OCI-LY3 (cell line): ENCODE data around the gene ANXA3.

ENCODE experiments used
- H2AFZ ChIP-seq: fragments of 200-600, 300-600 bp; shearing (Covaris generic); 2 replicates; pipeline ENCODE4 v1.6.0; 2014; ENCODE audit warnings: antibody characterized with exemption, low read depth, low read length
- H3K27ac ChIP-seq: fragments of 200-600, 300-600 bp; sonication (generic); 2 replicates; pipeline ENCODE4 v1.5.1; 2014; ENCODE audit warnings: mild to moderate bottlenecking, low read length, moderate library complexity, mixed read lengths
- H3K27me3 ChIP-seq: fragments of 200-600, 300-600 bp; sonication (generic); 2 replicates; pipeline ENCODE4 v1.6.1; 2014; ENCODE audit warnings: low read depth, low read length, mixed read lengths
- H3K36me3 ChIP-seq: fragments of 200-600, 300-600 bp; sonication (generic); replicated peaks from 2 replicates; pipeline ENCODE3; 2014; ENCODE audit warnings: low read depth, low read length, mixed read lengths
- H3K4me1 ChIP-seq: fragments of 300-600, 200-600 bp; sonication (generic); 2 replicates; pipeline ENCODE4 v1.6.1; 2014; ENCODE audit warnings: low read length, mixed read lengths
- H3K4me2 ChIP-seq: fragments of 200-600, 300-600 bp; sonication (generic); 2 replicates; pipeline ENCODE4 v1.6.1; 2014; ENCODE audit warnings: low read length, mixed read lengths
- H3K4me3 ChIP-seq: fragments of 300-600, 200-600 bp; sonication (generic); 2 replicates; pipeline ENCODE4 v1.5.1; 2014; ENCODE audit warnings: antibody characterized with exemption, mild to moderate bottlenecking, low read length, moderate library complexity
- H3K79me2 ChIP-seq: fragments of 300-600, 200-600 bp; shearing (Covaris generic); 2 replicates; pipeline ENCODE4 v1.6.1; 2014; ENCODE audit warnings: mild to moderate bottlenecking, low read length, mixed read lengths
- H3K9ac ChIP-seq: fragments of 300-600, 200-600 bp; shearing (Covaris generic); 2 replicates; pipeline ENCODE4 v1.6.0; 2014; ENCODE audit warnings: mild to moderate bottlenecking, low read length, moderate library complexity
- H3K9me3 ChIP-seq: fragments of 200-600, 300-600 bp; shearing (Covaris generic); 2 replicates; pipeline ENCODE4 v1.6.1; 2014; ENCODE audit warnings: low read length, mixed read lengths; ENCODE audit not compliant: insufficient read depth
- H4K20me1 ChIP-seq: fragments of 200-600, 300-600 bp; sonication (generic); 2 replicates; pipeline ENCODE4 v1.6.1; 2016; ENCODE audit warnings: low read length, mixed read lengths; ENCODE audit not compliant: insufficient read depth
- CTCF ChIP-seq: fragments of 200-600, 300-600 bp; sonication (generic); IDR thresholded peaks from 2 replicates; pipeline ENCODE4 v1.5.1; 2014; ENCODE audit warnings: antibody characterized with exemption, low read length, low read depth
- EZH2phosphoT487 ChIP-seq: fragments of 200-600 bp; shearing (Covaris generic); IDR thresholded peaks from 2 replicates; pipeline ENCODE4 v1.6.1; 2018; ENCODE audit warnings: antibody characterized with exemption, mixed run types, low read depth

The ANXA3 gene

GRCh38 chr4:78562687-78563086 is 11.1 kb downstream of the ANXA3 start:
- H3K4me1 ChIP-seq, result no peaks in the 10 kb centered on the region
- no peak overlapping the region for H3K27ac ChIP-seq
- TF ChIP-seq EZH2phosphoT487 (no peak), CTCF (no peak)

GRCh38 chr4:78565971-78566372 is 14.4 kb downstream of the ANXA3 start:
- H2AFZ ChIP-seq, result no peak overlapping the region
- no peaks in the 10 kb centered on the region for H4K20me1 ChIP-seq
- H3K9ac ChIP-seq, result no peak overlapping the region
- no peak overlapping the region for H3K4me3 ChIP-seq
- no peaks in the 10 kb centered on the region for H3K36me3 ChIP-seq
- H3K4me2 ChIP-seq, result no peak overlapping the region
- H3K27ac ChIP-seq, result no peak overlapping the region
- TF ChIP-seq EZH2phosphoT487, result no peak
- TF ChIP-seq CTCF, result no peak
- no peaks in the 10 kb centered on the region for H3K9me3 ChIP-seq
- peaks cover 17% of the 10 kb centered on the region; the same call in 1 of the 2 replicates for H3K27me3 ChIP-seq
- H3K4me1 ChIP-seq, result no peaks in the 10 kb centered on the region
- H3K79me2 ChIP-seq, result no peaks in the 10 kb centered on the region

More at GRCh38 chr4:78562687-78563086, 11.1 kb downstream of the ANXA3 start:
- Histone ChIP-seq H3K4me2 (no peak overlapping the region), H4K20me1 (no peaks in the 10 kb centered on the region), H3K27me3 (peaks cover 19% of the 10 kb centered on the region; the same call in 1 of the 2 replicates), H3K9me3 (no peaks in the 10 kb centered on the region), H3K79me2 (no peaks in the 10 kb centered on the region), H3K4me3 (no peak overlapping the region), H2AFZ (no peak overlapping the region), H3K36me3 (no peaks in the 10 kb centered on the region), H3K9ac (no peak overlapping the region)

- H3K27ac ChIP-seq, result no peak overlapping the region
- peaks cover 8% of the 10 kb centered on the region; the same call in 1 of the 2 replicates for H3K27me3 ChIP-seq
- no peaks in the 10 kb centered on the region for H3K79me2 ChIP-seq
- no peak for TF ChIP-seq CTCF
- no peak for TF ChIP-seq EZH2phosphoT487
- H3K36me3 ChIP-seq, result no peaks in the 10 kb centered on the region
- H2AFZ ChIP-seq, result no peak overlapping the region
- no peaks in the 10 kb centered on the region for H3K9me3 ChIP-seq
- no peak overlapping the region for H3K4me3 ChIP-seq
- H3K4me2 ChIP-seq, result no peak overlapping the region
- no peaks in the 10 kb centered on the region for H4K20me1 ChIP-seq
- H3K4me1 ChIP-seq, result no peaks in the 10 kb centered on the region
- H3K9ac ChIP-seq, result no peak overlapping the region
Measured at GRCh38 chr4:78566834-78567499, 15.4 kb downstream of the ANXA3 start.

GRCh38 chr4:78567500-78568060 is 16.0 kb downstream of the ANXA3 start:
- H3K9ac ChIP-seq, result no peak overlapping the region
- TF ChIP-seq EZH2phosphoT487 (no peak), CTCF (no peak)
- no peaks in the 10 kb centered on the region for H4K20me1 ChIP-seq
- H3K27me3 ChIP-seq, result peaks cover 3% of the 10 kb centered on the region; the same call in 1 of the 2 replicates
- H3K4me3 ChIP-seq, result no peak overlapping the region
- no peaks in the 10 kb centered on the region for H3K4me1 ChIP-seq
- H3K27ac ChIP-seq, result no peak overlapping the region
- H3K79me2 ChIP-seq, result no peaks in the 10 kb centered on the region
- H2AFZ ChIP-seq, result no peak overlapping the region
- no peaks in the 10 kb centered on the region for H3K36me3 ChIP-seq
- no peaks in the 10 kb centered on the region for H3K9me3 ChIP-seq
- no peak overlapping the region for H3K4me2 ChIP-seq
